Stimulated activated CD4-positive, alpha-beta T cell treated with anti-CD3 and anti-CD28 coated beads, Interleukin-4, amount 100 ng/mL, for 4 hours (primary cell): ENCODE results near the gene ASTL.
A peak's percentile ranks its signal among the peaks of the same experiment; 100 is the strongest.

Experiments used
- DNase-seq, 2 experiments: peaks; one replicate each; pipeline ENCODE4 v3.0.0-alpha.2; 2020

ASTL gene

DNA sequence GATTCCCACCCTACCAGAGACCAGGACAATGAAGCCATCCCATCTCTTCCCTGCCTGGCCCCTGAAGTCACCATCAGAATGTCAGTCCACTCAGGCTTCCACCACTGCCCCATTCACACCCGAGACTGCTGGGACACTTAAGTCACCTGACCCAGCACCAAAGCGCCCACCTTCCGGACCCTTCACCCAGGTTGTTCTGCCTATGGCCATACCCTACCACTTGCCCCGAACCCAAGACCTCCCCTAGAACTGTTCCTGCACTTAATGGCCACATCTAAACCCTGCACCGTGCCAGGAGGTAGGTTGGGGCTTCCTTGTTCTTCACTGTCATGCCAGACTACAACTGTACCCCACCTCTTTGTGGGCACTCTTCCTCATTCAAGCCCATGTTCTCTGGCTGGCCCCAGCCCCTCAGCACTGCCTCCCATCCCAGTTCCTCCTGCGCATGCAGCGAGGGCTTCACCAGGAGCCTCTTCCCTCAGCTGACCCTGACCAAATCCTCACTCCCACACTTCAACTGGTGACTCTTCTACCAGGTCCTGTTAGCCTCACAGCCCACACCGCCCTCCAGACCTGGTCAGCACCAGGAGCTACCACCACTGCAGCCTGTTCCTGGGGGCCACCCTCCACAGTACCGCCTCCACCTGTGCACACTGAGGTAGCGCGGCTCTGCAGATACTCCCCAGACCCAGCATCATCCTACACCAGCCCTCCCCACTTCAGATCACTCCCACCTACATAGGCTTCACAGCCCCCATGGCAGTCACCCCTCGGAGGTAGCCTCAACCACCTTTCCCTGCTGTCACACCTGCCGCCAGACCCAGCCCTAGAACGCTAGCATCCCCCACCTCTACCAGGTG is 13.7 kb downstream of the ASTL start:
- DNase-seq, result no peak

GRCh38 chr2:96123936-96124335 is 14.4 kb downstream of the ASTL start:
- no peak for DNase-seq

DNA sequence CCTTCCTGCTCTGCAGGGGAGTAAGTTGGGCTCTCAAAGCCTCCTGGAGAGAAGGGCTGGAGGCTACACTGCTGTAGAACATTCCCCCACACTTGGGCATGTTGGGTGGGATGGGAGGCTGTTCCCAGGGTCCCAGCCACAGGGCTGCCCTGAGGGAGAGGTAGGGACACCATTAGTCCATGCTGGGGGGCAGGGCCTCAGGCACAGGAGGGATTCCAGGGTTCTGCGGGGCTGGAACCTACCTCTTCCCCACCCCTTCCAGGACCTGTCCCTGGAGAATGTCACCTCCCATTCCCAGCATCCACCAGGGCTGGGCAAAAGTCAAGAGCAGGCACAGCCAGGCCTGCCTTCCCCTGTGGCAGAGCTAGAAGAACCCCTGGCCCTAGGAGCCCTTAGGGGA is 15.0 kb downstream of the ASTL start:
- DNase-seq, result no peak

GRCh38 chr2:96122391-96122790 is 15.9 kb downstream of the ASTL start:
- no peak for DNase-seq

DNA sequence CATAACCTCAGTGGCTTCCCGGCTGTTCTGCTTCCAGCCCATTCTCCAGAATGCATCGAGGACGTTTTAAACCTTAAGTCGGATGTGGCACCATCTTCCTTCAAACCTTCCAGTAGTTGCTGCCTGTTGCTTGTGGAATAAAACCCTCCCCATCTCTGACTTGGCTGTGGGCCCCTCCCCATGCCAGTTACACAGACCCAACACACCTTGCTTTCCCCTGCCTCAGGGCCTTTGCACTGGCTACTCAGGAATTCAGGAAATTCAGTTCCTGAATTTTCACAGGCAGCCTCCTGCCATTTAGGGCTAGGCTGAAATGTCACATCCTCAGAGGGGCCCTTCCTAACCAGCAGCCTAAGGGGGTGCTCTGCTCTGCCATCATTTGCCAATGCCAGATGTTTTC is 16.9 kb downstream of the ASTL start:
- no peak for DNase-seq

DNA sequence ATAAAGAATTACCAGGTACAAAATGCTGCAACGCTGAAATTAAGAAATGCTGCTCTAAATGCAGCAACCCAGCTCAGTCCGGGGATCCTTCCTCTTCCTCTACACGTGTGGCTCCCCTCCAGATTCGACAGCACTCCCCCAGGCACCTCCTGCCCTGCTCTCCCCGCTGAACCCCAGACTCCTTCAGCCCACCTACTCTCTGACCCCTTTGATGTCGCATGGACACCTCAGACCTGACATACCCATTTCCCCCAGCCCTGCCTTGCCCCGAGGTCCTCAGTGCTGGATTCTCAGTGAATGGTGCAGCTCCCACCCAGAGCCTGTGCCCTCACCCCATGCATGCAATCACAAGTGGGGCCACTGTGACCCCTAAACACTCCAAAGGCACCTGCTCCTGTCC is 17.3 kb downstream of the ASTL start:
- DNase-seq, result no peak

DNA sequence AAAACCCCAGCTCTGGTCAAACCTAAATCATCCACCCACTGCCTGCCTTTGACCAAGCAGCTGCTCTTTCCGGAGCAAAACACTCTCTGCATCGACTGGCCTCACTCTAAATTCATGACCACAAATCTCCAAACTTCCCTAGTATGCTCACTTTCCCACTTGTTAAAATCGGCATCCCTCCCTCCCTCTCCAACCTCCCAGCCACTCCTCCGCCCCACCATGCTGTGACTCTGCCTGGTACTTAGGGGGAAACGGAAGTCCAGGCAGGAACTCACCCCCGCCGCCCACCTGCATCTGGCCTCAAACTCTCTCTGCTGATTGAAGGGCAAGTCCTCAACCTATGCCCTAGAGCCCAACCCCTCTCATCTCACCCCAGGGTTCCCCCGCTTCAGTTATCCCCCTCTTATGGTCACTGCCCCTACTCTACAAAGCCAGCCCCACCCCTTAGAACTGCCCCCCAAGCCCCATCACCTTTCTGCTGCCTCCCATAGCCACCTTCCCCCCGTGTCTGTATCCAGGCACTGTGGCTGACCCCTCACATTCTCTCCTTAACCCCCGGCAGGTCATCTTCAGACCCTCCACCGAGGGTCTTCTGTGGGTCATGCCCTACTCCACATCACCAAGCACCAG is 18.1 kb downstream of the ASTL start:
- DNase-seq, result no peak

- DNase-seq, result no peak
Measured at GRCh38 chr2:96119389-96119751, 18.9 kb downstream of the ASTL start.

DNA sequence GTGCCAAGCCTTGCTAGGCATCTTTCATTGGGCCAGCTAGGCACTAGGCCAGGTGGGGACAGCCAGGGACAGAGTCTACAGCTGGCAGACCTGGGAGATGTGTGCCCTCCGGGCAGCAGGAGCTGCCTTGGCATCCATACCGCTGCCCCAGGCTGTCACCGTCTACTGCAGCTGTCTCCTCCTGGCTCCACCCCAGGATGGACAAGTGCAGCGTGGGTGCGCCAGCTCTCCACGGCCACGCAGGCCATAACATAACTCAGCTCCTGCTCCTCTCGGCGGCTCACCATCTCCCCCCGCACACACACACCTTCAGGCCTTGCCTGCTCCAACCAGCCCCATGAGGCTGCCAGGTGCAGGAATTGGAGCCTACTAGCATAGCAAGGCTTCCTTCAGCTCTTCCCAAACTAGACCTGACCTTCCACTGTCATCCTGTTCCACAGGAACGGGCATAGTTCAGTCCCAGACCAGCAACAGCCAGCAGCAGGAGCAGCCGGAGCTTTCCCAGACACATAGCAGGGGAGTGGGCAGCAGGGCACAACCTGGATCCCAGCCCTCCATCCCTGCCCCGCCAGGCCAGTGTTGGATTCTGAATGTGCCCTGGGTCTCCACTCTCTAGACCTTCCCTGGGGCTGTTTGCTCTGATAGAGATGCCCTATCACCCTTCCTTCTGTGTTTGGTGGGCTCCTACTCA is 19.5 kb downstream of the ASTL start:
- no peak for DNase-seq

DNA sequence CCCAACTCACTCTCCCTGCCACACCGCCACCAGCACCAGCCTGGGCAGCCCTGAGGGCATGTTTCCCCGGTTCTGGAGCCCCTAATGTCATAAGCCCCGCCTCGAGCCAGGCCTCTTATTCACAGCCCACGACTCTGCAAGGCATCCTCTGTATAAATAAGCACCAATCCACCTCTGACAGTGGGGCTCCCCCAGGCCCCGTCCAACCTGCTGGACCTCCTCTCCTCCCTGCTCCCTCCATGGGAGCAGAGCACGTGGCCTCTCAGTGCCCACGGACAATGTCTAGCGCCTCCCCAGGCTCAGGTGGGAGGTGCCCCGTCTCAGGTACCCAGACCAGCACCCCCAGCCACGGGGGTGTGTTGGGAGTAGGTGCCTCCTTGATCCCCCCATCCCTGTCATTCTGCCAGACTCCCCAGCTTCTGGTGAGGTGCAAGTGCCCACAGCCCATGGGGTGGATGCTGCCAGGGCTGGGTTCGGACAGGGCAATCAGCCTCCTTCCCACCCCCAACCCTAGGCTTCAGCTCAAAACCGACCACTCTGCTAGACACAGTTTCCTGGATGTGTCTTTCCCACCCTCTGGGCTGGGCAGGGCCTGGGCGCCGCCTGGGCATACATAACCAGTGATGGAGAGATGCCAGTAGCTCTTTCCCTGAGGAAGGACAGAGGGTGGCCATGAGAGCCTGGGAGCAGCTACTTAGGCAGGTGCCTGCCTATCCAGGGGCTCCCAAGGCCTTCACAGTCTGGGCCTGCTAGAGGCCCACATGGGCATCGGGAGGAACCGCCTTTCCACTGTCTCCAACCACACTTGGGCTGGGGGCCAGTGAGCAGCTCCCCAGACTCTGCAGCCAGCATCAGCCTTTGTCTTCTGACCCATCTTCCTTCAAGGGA is 20.4 kb downstream of the ASTL start:
- no peak for DNase-seq

- DNase-seq, result peak; percentile 41 to 70
Measured at GRCh38 chr2:96116879-96117533, 21.3 kb downstream of the ASTL start.

DNA sequence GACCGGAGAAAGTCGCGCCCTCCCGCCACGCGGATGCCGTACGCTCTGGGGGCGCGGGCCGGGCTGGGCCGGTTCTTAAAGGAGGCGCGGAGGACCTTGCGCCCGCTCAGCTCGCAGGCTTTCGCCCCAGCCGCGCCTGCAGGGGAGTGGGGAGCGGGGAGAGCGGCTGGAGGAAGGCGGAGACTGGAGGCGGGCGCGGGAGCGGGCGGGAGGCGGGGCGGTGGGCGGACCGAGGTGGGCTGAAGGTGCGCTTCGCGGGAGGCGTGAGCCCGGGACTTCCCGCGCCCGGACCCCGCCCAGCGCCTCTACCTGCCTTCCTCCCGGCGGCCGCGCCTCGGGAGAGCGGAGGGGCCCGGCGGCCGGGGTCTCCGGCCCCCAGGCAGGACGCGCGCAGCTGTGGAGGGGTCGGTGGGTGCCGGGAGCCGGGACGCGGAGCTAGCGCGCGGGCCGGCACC is 21.9 kb downstream of the ASTL start, which contains the start of gene ADRA2B:
Gene ADRA2B, minus strand, starts transcription at position 148 of the 455 bp plus-strand sequence. CDS start 422 bp downstream, outside the sequence.
- peak; percentile 81 to 86 for DNase-seq

- no peak for DNase-seq
Measured at GRCh38 chr2:96115631-96116423, 22.5 kb downstream of the ASTL start.

DNA sequence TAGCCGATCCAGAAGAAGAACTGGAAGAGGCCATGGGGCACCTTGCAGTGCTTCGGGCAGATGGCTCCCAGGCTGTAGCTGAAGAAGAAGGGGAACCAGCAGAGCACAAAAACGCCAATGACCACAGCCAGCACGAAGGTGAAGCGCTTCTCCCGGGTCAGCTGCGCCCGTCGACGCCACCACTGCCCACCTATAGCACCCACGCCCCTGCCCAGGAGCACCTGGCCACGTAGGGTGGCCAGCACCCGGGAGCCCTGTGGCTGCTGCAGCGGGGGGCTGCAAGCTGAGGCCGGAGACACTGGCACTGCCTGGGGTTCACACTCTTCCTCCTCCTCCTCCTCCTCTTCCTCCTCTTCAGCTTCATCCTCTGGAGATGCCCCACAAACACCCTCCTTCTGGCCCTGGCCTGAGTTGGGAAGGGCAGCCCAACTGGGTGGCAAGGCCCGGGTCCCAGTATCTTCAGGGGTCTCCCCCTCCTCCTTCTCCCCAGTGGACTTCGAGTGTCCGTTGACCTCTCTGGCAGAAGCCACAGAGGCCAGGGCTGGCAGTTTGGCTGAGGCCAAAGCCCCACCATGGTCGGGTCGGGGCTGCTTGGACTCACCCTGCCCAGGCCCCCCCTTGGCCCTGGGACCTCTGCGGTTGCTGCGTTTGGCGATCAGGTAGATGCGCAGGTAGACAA is 23.3 kb downstream of the ASTL start:
- DNase-seq, result no peak

DNA sequence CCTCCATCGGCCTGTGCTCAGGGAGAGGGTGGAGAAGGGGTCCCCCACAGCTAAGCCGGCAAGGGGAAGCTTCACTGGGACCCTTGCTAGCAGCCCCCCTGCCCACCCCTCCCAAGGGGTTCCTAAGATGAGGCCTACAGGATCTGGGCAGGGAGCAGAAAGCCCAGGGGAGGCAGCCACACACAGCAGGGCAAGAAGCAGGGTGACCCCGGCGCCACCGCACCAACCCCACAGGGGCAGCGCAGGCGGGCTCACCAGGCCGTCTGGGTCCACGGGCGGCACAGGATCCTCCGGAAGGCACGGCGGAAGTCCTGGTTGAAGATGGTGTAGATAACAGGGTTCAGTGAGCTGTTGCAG is 23.8 kb downstream of the ASTL start:
- DNase-seq, result no peak

DNA sequence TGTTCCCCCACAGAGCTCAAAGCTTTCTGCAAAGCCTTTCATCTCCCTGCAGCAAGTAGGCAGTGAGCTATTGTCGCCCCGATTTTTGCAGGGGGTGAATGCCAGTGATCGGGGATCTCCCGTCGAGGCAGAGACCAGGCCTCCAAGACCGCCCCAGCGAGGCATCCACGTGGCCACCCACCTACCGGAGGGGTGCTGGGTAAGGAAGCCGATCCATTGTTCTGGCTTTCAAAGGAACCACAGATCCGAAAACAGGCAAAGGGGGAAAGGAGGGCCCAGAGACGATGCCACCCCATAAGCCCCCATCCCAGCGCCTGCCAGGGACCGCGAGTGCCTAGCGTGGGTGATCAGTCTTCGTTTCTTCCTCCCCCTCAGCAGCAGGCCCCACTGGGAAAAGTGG is 24.4 kb downstream of the ASTL start:
- DNase-seq, result no peak

GRCh38 chr2:96113367-96113677 is 25.0 kb downstream of the ASTL start:
- no peak for DNase-seq

GRCh38 chr2:96112501-96113366 is 25.6 kb downstream of the ASTL start:
- no peak for DNase-seq

GRCh38 chr2:96111823-96112500 is 26.3 kb downstream of the ASTL start:
- DNase-seq, result no peak
